Globus pallidus (tissue), 1 donor: Measurements from ENCODE around the gene ENSA.
"Not testable (repeated sequence)": the region's sequence is repeated elsewhere in the genome, so short reads cannot be mapped to it uniquely, and the experiment has no call there.

Experiments
- DNase-seq: peaks from one replicate; pipeline ENCODE4 v3.0.0-alpha.2; 2015; ENCODE audit warnings: low spot score

The ENSA gene

DNA sequence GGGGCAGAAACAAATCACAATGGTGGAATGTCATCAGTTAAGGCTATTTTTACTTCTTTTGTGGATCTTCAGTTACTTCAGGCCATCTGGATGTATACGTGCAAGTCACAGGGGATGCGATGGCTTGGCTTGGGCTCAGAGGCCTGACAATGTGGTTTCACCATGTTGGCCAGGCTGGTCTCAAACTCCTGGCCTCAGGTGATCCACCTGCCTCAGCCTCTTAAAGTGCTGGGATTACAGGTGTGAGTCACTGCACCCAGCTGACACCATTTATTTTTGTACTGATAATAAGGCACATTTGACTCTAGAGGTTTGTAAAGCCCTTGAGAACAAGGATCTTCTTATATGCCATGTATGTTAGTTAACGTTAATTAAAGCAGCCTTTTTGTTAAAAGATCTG, 48.4 kb downstream of the ENSA start:
- not testable (repeated sequence) for DNase-seq

DNA sequence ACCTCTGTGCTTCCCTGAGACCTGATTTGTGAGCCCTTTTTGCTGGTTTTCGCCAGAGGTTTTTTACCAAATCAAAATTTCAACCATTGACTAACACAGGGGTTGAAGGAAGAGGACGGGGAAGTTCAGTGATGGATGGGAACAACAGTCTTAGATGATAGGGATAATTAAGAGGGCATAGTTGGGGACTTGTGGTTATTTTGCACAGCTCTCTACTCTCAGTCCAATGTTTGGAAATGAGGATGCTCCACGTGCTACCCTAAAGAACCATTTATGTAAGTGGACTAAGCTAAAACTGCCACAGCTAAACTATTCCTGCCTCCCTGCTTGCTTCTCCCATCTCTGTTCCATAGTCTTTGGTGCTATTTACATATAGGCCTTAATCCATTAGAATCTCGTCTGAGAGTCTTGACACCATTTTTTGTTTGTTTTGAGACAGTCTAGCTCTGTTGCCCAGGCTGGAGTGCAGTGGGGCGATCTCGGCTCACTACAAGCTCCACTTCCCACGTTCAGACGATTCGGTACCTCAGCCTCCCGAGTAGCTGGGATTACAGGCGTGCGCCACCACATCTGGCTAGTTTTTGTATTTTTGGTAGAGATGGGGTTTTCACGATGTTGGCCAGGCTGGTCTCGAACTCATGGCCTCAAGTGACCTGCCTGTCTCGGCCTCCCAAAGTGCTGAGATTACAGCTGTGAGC, 49.3 kb downstream of the ENSA start:
- no peak for DNase-seq

DNA sequence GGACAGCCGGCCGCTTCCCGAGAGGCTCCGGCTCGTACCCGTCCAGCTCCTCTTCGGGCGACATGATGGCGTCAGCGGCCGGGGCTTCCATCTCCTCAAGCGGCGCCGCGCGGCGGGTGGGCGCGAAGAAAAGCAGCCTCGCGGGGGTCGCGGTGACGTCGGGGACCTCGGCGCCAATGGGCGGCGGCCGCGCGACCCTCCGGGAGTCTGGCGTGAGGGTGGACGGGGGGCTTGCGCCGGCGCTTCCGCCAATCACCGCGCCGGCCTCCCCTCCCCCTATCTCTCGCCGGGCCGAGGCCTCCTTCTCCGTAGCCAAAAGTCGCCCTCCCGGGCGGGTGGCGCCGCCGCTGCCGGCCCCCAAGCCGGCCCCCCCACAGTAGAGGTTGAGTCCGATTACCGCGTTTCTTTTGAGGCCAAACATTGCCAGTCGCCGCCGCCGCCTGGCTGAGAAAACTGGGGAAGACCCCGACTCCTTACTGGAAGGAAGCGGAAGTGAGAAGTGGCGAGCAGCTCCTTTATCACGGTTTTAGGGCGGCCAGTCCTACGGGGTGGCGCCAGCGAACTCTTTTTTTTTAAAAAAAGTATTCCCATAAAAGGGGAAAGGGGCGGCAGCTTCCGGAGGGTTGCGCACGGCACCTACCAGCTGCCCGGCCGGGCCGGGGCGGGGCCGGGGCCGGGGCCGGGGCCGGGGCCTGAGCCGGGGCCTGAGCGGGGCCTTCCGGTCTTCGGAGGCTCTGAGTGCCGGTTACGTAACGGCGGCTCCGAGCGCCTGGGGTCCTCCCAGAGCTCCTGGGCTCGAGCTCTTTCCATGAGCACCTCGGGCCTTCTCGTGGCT, 50.1 kb downstream of the ENSA start, which contains the start of gene MCL1:
TSS of gene MCL1 (minus strand) at position 501 of the 835 bp plus-strand sequence. CDS start at position 421, 80 bp downstream.
- DNase-seq: peak; percentile 96

DNA sequence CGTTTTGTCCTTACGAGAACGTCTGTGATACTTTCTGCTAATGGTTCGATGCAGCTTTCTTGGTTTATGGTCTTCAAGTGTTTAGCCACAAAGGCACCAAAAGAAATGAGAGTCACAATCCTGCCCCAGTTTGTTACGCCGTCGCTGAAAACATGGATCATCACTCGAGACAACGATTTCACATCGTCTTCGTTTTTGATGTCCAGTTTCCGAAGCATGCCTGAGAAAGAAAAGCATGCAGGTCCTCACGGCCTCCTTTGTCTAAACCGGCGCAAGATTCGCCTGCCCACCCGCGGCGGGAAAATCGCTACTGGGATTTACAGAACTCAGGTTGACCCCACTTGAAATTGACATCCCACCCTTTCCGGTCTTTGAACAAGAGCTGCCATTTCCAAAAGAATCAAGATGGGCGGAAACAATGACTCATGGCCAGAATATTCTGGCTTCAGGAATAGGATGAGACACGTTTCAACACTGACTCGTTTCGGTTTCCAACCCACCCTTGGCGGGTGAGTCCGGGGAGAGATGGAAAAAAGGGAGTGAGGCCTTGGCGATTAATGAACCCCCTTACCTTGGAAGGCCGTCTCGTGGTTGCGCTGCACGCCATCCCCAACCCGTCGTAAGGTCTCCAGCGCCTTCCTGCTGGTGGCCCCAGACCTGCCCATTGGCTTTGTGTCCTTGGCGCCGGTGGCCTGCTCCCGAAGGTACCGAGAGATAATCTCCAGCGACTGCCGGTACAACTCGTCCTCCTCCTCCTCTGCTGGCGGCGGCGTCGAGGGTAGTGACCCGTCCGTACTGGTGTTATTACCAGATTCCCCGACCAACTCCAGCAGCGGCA, 50.9 kb downstream of the ENSA start:
- DNase-seq: no peak

DNA sequence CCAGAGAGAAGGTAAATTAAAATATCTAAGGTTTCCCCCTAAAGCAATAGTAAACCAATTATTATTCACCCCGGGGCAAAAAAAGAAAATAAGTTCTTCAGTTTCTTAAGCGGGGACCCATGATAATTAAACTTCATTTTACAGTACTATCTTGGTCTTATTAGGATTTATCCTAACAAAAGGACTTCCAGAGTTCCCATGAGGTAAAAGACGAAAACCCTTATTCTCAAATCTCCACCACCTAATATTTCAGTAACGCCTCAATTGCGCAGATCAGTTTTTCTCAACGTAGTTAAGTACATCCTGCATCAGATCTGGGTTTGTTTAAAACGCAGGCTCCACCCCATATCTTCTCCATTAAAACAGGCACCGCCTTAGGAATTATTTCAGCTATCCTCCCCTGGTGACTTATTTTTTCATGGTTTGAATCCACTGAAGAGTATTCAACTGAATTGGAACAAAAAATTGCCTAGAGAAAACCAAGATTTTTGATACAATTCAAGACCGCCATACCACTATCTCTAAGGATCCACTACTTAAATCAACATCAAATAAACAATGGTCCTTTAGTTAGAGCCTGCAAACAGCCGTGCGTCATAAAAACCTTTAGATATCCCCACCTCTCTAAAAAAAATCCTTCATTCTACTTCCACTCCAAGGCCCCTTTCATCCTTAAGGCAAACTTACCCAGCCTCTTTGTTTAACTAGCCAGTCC, 51.7 kb downstream of the ENSA start:
- DNase-seq: no peak

DNA sequence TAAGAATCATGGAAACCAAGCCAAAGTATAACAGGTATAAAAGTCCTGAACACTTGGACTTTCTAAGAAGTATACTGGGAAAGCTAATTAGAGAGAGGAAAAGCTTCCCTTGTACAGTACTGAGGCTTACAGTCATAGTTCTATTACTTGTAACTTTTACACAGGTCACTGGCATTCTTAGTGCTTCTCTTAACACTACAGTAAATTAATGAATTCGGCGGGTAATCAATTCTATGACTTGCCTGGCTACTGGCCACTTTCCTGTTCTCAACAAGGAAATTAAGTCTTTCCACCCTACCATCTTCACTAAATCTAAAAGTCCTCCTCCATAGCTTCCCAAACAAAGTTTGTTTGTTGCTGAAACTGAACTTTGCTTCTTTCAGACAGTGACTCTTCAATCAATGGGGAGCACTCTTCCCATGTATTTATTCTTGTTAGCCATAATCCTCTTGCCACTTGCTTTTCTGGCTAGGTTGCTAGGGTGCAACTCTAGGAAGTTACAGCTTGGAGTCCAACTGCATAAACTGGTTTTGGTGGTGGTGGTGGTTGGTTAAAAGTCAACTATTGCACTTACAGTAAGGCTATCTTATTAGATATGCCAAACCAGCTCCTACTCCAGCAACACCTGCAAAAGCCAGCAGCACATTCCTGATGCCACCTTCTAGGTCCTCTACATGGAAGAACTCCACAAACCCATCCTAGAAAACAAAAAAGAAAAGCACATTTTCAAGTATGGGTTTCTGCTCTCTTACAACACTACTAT, 52.4 kb downstream of the ENSA start:
- no peak for DNase-seq

DNA sequence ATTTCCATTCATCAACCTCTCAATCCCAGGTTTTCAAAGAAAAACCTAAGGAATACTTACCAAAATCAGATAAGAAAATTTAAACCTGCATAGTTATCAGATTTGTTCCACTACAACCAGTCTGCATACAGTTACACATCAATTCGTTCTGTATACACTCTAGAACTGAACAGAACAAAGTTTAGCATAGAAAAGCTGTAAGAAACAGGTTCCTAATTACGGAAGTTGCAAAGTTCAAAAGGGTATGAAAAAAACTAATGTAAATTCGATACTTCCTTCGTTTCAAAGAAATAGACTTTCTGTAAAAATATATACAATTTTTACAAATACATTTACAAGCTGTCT, 53.1 kb downstream of the ENSA start:
- DNase-seq: no peak

DNA sequence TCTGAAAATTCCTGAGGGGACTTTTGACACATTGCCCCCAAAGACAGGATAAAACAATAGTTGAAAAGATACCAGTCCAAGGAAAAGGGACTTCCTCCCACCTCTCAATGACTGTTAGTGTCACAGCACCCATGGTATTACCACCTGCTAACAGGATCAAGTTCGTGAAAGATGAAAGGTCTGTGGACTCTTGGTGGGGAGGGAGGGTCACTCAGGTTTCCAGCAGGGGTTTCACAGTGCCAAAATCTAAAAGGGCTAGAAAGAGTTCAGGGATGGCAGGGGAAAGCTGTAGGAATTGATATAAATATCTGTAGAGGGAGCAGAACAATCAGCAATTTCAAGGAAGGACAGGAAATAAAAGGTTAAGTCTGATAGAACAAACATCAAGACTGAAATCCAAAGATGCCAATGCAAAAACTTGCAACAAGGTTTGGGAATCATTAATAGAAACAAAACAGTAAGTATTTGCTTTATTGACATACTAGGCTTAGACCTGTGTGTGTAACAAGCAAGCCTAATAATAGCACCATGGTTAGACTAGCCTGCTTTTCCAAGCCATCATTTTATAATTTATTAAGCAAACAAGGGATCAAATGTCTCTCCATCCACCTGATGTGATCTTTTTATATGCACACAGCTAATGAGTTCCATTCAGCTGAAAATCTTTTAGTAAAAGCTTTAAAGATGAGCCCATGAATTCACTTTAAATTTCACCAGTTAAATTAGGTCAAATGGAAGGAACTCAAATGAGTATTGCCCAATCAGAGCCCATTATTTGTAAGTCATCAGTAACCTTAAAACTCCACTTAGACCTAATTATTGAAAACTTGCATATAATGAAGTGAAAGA, 53.7 kb downstream of the ENSA start:
- no peak for DNase-seq

DNA sequence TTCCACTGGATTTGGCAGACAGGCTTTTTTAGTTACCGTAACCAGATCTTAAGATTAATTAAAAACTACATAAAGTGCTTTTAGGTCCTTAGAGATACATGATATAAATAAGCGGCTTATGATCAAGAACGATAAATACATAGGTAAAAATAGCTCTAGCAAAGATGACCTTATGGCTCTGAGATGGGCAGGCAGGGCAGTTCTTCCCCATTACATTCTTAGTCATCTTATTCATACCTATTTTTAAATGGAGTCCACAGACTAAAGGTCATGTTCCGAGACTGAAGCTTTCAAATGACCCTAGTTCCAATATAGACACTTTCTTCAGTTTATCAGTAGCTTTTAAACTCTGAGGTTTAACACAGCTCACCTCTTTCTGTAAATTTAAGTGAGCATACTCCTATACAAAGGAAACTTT, 54.3 kb downstream of the ENSA start:
- DNase-seq: no peak

DNA sequence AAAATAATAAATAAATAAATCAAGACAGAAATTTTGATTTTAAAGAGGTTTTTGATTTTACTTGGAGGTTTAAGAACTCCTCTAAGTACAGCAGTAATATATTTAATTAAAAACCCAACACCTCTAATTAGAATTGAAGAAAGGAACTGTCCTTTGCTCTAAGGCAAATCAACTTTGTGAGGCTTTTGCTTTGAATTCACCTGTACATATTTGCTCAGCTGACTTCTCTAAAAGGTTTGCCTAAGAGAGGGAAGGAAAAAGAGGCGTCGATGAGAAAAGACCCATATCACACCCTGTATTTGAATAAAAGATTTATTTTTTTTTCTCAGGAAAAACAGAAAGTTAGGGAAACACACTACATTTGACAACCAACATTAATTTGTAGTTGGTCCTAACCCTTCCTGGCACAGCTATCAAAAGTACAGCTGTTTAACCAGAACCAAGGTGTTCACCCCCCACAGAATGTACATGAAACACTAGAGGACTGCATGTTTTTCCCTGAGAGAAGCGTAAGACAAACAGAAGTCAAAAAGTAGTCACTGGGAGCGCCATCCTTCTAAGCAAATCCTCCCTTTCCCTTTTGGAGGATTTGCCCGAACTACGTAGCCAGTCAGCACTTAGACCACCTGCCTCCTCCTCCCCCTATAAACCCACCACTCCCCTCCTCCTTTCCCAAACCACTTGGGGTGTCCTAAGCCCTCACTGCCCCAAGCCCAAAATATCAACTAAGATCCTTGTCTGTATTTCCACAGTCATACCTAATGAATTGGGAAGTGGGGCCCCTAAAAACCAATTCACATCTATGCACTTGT, 54.9 kb downstream of the ENSA start:
- DNase-seq: no peak

DNA sequence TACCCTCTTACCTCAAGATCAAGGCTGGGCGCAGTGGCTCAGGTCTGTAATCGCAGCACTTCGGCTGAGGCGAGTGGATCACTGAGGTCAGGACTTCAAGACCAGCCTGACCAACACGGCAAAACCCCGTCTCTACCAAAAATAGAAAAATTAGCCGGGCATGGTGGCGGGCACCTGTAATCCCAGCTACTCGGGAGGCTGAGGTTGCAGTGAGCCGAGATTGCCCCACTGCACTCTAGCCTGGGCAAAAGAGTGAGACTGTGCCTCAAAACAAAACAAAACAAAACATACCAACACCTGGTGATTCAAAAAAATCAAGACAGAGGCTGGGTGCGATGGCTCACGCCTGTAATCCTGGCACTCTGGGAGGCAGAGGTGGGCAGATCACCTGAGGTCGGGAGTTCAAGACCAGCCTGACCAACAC, 55.8 kb downstream of the ENSA start:
- not testable (repeated sequence) for DNase-seq

DNA sequence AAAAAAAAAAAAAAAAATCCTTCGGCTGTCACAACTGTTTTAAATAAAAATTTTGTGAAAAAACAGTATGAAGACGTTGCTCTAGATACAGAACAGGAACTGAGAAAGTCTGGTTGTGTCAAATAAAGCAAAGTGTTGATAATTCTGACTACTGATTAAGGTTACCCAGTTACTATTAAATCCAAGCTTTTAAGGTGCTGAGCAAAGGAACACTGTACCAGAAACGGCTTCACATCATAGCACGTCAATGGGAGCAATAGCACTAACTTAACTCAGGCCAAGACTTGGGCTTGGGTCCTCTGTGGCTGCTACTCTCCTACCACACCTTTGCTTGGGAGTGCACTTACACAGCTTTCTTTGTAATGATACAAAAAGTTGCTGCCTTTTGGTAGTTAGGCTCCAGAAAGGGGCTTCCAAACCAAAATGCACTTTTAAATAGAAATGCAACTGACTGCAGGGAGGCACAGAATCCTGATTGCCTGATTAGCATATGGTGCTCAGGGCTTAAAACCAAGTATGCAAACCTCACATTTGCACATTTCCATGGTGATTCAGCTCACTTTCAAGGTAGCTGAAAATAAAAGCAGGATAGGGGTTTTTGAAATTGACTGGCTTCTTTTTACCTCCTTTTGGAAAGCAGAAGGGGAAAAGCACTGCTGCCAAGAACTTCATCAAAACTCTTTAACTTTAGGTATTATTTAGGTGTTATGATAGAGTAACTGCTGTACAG, 56.3 kb downstream of the ENSA start:
- no peak for DNase-seq
